H7 (cell line): Measurements from ENCODE around the gene PWP1. TPM values are rescaled to one million over a fixed set of nuclear protein-coding genes. Genes with fewer than 3 reads are reported as not detected.

Source experiments
- DNase-seq: peaks from one replicate; pipeline ENCODE4 v3.0.0; 2012
- H3K27me3 ChIP-seq: 2 replicates; pipeline ENCODE4 v1.6.0; 2011; ENCODE audit warnings: mild to moderate bottlenecking, low read length; ENCODE audit not compliant: control insufficient read depth, insufficient read depth
- H3K36me3 ChIP-seq: replicated peaks from 2 replicates; pipeline ENCODE4 v1.5.1; 2011; ENCODE audit warnings: low read length; ENCODE audit not compliant: control insufficient read depth, insufficient read depth
- H3K4me3 ChIP-seq: 2 replicates; pipeline ENCODE4 v1.5.1; 2011; ENCODE audit warnings: low read depth, mild to moderate bottlenecking, control low read depth, low read length, moderate library complexity; ENCODE audit not compliant: insufficient read depth
- total RNA-seq: library from RNA; depleted of rRNA; stranded (reverse); fragments of >200 nt; shearing (Covaris generic); gene quantifications from 2 replicates; pipeline ENCODE4 v1.2.3, GENCODE V29; 2014; rRNA removed

PWP1 gene
- 62.1 and 65.9 TPM in 2 replicates for total RNA-seq

GRCh38 chr12:107685360-107686248 is at the start of gene PWP1:
Gene PWP1, plus strand, starts transcription at chr12:107685799. Its CDS starts 101 bp downstream, at chr12:107685900.
- Histone ChIP-seq H3K27me3 (no peaks in the 10 kb centered on the region), H3K4me3 (peak within 1 kb of the TSS; percentile 99), H3K36me3 (peaks cover 11% of the 10 kb centered on the region)
- peak; percentile 95 for DNase-seq

DNA sequence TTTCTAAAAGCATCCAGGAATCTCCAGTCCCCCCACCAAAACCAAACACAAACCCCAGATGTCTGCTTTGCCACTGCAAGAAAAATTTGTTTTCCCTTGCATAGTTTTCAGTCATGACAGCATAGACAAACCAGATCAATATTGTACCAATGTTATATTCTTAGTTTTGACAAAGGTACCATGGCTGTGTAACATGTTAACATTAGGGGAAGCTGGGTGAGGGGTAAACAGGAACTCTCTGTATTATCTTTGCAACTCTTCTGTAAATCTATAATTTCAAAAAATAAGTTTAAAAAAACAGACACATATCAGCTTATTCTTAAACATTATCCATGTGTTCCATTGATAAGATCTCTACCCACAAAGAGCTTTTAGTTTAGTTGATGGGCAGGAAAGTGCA is 44.4 kb upstream of the PWP1 start:
- no peak for DNase-seq
- Histone ChIP-seq H3K4me3 (no peak overlapping the region), H3K27me3 (no peaks in the 10 kb centered on the region), H3K36me3 (no peaks in the 10 kb centered on the region)

- Histone ChIP-seq H3K36me3 (no peaks in the 10 kb centered on the region), H3K4me3 (no peak overlapping the region), H3K27me3 (no peaks in the 10 kb centered on the region)
- no peak for DNase-seq
These were observed 43.4 kb upstream of the PWP1 start for GRCh38 chr12:107642240-107642639.

GRCh38 chr12:107645630-107646333 is 39.8 kb upstream of the PWP1 start:
- Histone ChIP-seq H3K36me3 (no peaks in the 10 kb centered on the region), H3K4me3 (no peak overlapping the region), H3K27me3 (no peaks in the 10 kb centered on the region)
- DNase-seq, result peak; percentile 81

- H3K36me3 ChIP-seq, result no peaks in the 10 kb centered on the region
- H3K27me3 ChIP-seq, result no peaks in the 10 kb centered on the region
- H3K4me3 ChIP-seq, result no peak overlapping the region
- DNase-seq, result no peak
These were observed 39.2 kb upstream of the PWP1 start for GRCh38 chr12:107646436-107646835.

DNA sequence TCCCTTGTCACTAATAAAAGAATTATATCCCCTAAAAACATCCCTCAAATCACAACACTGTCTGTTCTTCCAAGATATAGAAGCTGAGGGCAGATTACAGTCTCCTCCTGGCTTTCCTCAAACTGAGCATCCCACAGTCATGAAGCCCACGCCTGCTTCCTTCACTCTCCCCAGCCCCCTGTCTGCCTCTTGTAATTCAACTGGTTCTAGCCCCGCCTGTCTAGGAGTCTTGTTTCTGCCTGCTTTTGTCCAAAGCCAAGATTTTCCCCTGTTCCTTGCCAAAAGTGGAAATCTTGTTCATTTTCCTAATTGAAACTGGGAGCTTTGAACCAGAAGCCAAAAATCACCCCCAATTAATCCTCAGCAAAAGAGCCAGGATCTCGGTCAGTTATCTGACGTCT is 35.9 kb upstream of the PWP1 start:
- H3K27me3 ChIP-seq, result no peaks in the 10 kb centered on the region
- H3K4me3 ChIP-seq, result no peak overlapping the region
- DNase-seq, result no peak
- H3K36me3 ChIP-seq, result no peaks in the 10 kb centered on the region

GRCh38 chr12:107650977-107651376 is 34.6 kb upstream of the PWP1 start:
- H3K27me3 ChIP-seq, result no peaks in the 10 kb centered on the region
- H3K4me3 ChIP-seq, result no peak overlapping the region
- no peak for DNase-seq
- no peaks in the 10 kb centered on the region for H3K36me3 ChIP-seq

DNA sequence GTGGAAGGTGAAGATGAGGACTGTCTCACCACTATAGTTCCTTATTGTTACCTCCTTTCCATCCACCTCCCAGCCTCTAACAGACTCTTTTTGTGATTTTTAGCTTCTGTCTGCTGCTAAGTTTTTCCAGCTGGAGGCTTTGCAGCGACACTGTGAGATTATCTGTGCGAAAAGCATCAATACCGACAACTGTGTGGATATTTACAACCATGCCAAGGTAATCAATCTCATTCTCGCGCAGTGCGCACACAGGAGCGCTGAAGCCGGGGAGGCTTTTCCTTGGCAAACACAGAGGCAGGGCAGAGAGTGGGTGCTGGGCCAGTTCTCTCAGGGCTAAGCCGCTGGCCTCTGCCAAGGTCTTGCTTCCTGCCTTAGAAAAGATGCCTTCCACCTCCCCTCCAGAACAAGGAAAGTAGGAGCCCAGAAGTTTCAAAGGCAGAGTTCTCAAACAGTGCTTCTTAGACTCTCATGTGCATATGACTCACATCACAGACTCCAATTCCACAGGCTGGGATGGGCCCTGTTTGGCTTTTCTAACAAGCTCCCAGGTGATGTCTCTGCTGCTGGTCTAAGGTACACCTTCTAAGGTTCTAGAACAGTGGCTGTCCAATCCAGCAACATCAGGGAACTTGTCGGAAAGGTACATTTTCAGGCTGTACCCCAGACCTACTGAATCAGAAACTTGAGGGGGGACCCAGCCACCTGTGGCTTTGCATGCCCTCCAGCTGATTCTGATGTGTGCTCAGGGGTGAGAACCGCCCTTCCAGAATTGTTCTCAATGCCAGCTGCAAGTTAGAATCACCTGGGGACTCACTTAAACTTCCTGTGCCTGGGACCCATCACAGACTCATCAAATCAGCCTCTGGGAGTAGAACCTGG is 33.8 kb upstream of the PWP1 start:
- no peaks in the 10 kb centered on the region for H3K27me3 ChIP-seq
- H3K36me3 ChIP-seq, result no peaks in the 10 kb centered on the region
- no peak for DNase-seq
- no peak overlapping the region for H3K4me3 ChIP-seq

DNA sequence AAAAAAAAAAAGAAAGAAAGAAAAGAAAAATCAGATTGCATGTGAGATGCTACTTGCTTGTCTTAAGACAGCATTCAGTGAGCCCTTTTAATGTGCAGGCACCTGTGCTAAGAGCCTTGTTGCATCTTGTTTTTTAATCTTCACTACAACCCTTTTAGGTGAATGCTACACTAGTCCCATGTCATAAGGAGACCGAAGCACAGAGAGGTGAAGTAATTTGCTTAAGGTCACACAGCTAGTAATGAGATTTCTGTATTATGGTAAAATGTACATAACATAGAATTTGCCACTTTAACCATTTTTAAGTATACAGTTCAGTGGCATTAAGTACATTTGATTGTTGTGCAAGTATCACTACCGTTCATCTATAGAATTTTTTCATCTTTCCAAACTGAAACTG is 32.1 kb upstream of the PWP1 start:
- no peak overlapping the region for H3K4me3 ChIP-seq
- no peaks in the 10 kb centered on the region for H3K27me3 ChIP-seq
- H3K36me3 ChIP-seq, result no peaks in the 10 kb centered on the region
- no peak for DNase-seq

DNA sequence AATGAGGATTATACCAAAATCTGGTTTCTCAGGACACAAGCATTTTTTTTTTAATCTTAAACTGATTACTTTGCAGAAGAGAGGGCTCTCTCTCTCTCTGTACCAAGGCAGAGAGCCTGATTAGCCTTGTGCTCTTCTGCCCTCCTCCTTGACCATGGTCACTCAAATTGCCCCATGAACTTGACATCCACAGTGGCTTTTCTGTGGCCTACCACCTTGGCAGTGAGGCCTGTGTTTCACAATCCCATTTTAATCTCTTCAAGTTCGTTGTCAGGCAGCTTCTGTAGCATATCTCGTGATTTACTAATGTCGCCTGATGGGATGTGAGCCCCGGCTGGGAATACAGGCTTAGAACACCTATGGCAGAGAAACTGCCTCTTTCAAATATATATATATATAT is 30.7 kb upstream of the PWP1 start:
- Histone ChIP-seq H3K27me3 (no peaks in the 10 kb centered on the region), H3K4me3 (no peak overlapping the region), H3K36me3 (no peaks in the 10 kb centered on the region)
- DNase-seq, result no peak

DNA sequence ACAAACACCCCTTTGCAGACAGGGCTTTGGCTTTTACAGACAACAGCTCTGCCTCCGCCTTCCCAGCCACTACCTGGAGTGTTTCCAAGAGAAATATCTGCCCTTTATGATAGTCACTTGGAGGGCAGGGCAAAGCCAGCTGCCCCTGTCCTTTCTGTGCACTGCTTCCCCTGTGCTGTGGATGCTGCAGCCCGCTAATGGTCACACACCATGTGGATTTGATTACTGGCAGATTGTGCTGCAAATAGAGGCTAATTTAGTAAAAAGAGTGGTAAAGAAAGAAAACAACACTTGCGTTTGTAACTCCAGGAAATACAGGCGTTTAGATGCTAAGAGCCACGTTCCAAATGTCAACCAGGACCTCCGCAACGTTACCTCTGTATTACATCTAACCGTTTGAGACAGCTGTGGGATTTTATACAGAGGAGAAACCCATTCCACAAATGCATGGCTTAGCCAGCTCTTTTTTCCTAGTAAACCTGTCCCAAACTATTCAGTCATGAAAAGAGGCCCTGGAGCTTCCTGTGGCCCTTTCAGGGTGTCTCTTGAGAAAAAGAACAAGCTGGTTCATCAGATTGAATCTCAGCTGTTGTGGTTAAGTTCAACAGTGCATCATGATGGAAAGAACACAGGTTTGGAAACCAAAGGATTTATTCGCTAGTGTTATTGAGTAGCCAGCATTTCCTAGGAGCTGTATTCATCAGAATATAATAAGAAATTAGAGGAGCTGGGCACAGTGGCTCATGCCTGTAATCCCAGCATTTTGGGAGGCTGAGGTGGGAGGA is 30.1 kb upstream of the PWP1 start:
- Histone ChIP-seq H3K4me3 (no peak overlapping the region), H3K27me3 (no peaks in the 10 kb centered on the region), H3K36me3 (no peaks in the 10 kb centered on the region)
- no peak for DNase-seq

DNA sequence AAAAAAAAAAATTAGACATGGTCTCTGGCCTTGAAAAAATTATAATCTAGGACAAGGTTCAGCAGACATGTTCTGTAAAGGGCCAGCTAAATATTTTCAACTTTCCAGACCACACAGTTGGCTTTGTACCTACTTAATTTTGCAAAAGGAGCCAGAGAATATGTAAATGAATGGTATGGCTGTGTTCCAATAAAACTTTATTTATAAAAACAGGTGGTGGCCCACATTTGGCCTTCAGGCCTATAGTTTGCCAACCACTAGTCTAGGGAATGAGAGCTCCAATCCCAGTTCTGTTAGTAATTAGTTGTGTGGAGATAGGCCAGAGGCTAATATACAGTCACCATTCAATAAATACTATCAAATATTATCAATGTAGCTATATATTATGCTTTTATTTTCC is 29.3 kb upstream of the PWP1 start:
- no peak for DNase-seq
- Histone ChIP-seq H3K27me3 (no peaks in the 10 kb centered on the region), H3K36me3 (no peaks in the 10 kb centered on the region), H3K4me3 (no peak overlapping the region)

DNA sequence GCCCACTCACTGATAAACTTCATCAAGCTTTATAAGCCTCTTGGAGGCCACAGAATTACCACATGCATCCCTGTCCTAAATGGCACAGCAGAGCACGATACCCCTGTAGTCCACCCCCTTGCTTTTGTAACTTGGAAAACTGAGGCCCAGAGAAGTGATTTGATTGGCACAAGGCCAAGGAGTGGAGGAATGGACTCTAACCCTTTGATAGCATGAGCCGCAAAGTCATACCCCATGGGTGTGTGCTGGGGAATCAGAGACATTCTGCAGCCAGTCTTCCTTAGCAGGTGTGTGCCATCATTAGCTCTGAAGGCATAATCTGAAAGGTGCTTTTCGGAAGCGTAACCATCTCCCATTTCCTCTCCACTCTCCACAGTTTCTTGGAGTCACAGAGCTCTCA is 28.5 kb upstream of the PWP1 start:
- Histone ChIP-seq H3K4me3 (no peak overlapping the region), H3K27me3 (no peaks in the 10 kb centered on the region), H3K36me3 (no peaks in the 10 kb centered on the region)
- no peak for DNase-seq

DNA sequence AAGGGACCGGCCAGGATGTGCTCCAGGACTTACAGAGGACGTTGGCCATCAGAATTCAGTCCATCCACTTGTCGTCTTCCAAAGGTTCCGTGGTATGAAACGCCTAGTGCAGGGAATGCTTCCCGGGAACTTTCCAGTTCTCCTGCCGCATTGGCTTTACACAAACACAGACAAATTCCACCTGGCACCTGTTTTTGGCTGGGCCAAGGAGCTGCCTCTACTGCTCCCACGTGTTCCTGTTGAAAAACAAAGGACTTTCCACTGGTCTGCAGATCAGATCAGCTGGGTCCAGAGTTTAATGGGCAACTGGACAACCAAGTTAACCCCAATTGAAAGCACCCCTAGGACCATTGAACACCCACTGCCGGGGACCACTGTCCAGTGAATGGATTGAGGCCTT is 28.0 kb upstream of the PWP1 start:
- Histone ChIP-seq H3K27me3 (no peaks in the 10 kb centered on the region), H3K4me3 (no peak overlapping the region), H3K36me3 (no peaks in the 10 kb centered on the region)
- no peak for DNase-seq
